GM12878 (cell line): ENCODE measurements around the gene PLXNB2.

ENCODE experiments used
- GABPA ChIP-seq: IDR thresholded peaks from 2 replicates; pipeline ENCODE4 v1.6.1; 2014; ENCODE audit warnings: antibody characterized with exemption, low read depth, mild to moderate bottlenecking, inconsistent platforms
- NRF1 ChIP-seq: conservative IDR thresholded peaks from 2 replicates; pipeline ENCODE4 v1.6.1; 2011; ENCODE audit warnings: mild to moderate bottlenecking, low read depth, low read length, improper control_type of control experiment
- SP1 ChIP-seq: IDR thresholded peaks from one replicate; pipeline ENCODE4 v1.6.1; 2011; ENCODE audit warnings: low read depth, low read length
- ZNF622 ChIP-seq: fragments of 450-650 bp; IDR thresholded peaks from 2 replicates; pipeline ENCODE4 v1.6.1; 2017; ENCODE audit warnings: mild to moderate bottlenecking, inconsistent platforms
- TF ChIP-seq, protein P1 (sequence below), 3 experiments: IDR thresholded peaks in 2 of 3; conservative IDR thresholded peaks in 1 of 3; 2 replicates each; pipeline ENCODE4 v1.5.1; 2011; ENCODE audit warnings: low read depth in 3 of 3, low read length in 3 of 3, mild to moderate bottlenecking in 3 of 3, control low read depth in 2 of 3, moderate library complexity in 2 of 3, inconsistent platforms in 1 of 3, mixed read lengths in 1 of 3; ENCODE audit not compliant: control insufficient read depth in 2 of 3, insufficient read depth in 1 of 3; ENCODE audit errors: extremely low read depth in 1 of 3
- TF ChIP-seq, protein P2 (sequence below): IDR thresholded peaks from 2 replicates; pipeline ENCODE4 v1.6.1; 2011; ENCODE audit warnings: low read depth, low read length, improper control_type of control experiment, borderline replicate concordance

DNA sequence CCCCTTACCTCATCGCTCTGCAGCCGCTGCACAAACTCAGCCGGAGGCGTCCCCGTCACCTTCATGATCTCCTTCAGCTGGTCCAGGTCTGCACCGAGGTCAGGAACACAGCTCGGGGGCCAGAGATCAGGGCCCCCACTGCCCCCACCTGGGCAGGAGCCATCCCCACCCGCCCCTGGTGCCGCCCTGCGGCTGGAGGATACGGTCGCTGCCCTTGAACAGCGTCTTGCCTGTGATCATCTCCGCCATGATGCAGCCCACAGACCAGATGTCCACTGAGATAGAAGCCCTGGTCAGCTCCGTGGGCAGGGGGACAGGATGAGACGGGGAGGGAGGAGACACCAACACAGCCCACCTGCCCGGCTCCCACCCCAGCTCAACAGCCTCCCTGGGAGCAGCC, 51.8 kb downstream of the PLXNB2 start:
- TF ChIP-seq NRF1 (no peak), SP1 (no peak), GABPA (no peak), ZNF622 (no peak)
- TF ChIP-seq, protein P1, sequence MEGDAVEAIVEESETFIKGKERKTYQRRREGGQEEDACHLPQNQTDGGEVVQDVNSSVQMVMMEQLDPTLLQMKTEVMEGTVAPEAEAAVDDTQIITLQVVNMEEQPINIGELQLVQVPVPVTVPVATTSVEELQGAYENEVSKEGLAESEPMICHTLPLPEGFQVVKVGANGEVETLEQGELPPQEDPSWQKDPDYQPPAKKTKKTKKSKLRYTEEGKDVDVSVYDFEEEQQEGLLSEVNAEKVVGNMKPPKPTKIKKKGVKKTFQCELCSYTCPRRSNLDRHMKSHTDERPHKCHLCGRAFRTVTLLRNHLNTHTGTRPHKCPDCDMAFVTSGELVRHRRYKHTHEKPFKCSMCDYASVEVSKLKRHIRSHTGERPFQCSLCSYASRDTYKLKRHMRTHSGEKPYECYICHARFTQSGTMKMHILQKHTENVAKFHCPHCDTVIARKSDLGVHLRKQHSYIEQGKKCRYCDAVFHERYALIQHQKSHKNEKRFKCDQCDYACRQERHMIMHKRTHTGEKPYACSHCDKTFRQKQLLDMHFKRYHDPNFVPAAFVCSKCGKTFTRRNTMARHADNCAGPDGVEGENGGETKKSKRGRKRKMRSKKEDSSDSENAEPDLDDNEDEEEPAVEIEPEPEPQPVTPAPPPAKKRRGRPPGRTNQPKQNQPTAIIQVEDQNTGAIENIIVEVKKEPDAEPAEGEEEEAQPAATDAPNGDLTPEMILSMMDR (IDR thresholded peaks at IDR 0.05 in 2 of 3, conservative IDR thresholded peaks at IDR 0.05 in 1 of 3; ENCODE audit: control insufficient read depth in 2 of 3, extremely low read depth in 1 of 3, insufficient read depth in 1 of 3, low read depth in 3 of 3, low read length in 3 of 3), result no peak
- TF ChIP-seq, protein P2, sequence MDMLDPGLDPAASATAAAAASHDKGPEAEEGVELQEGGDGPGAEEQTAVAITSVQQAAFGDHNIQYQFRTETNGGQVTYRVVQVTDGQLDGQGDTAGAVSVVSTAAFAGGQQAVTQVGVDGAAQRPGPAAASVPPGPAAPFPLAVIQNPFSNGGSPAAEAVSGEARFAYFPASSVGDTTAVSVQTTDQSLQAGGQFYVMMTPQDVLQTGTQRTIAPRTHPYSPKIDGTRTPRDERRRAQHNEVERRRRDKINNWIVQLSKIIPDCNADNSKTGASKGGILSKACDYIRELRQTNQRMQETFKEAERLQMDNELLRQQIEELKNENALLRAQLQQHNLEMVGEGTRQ, result no peak
